Measurements from ENCODE around the gene TWNK. TPM values are rescaled to one million over a fixed set of nuclear protein-coding genes. Genes with fewer than 3 reads are reported as not detected.
A peak's percentile ranks its signal among the peaks of the same experiment; 100 is the strongest.

Gene TWNK
- total RNA-seq (10 to 100 TPM; 17.0 to 18.2 TPM), polyA plus RNA-seq (10 to 100 TPM in 1 of 3 donors, 1 to 10 TPM in 2; 5.3 to 18.2 (median 9.7) TPM), total RNA-seq (7.4 to 95.5 (median 27.8) reads per million in 6 experiments)

- Mint-ChIP-seq H3K27ac (peak within 1 kb of the TSS; percentile 85 to 97 (median 95)), H3K27me3 (no peaks in the 10 kb centered on the region), H3K36me3 (peaks cover 5 to 44% (median 19%) of the 10 kb centered on the region in 3 donors), H3K4me3 (peak within 1 kb of the TSS; percentile 95 to 100 (median 97)), H3K4me1 (peaks cover 21 to 56% (median 44%) of the 10 kb centered on the region in 4 donors), H3K9me3 (no peaks in the 10 kb centered on the region)
- POLR2A ChIA-PET: interaction anchor here (0.7 to 6.7 kb wide), 5 partner anchors 10 to 74 kb away, joined by 3 to 82 read pairs (median 3); partner anchors contain the start of genes LZTS2, PDZD7 and SFXN3
- ATAC-seq (peak; percentile 96 to 97), DNase-seq (peak; percentile 73 to 93 (median 83))
Observed at GRCh38 chr10:100986952-100987684, at the start of gene TWNK, which contains the start of gene MRPL43. Gene TWNK, plus strand, starts transcription at chr10:100987543. Its CDS starts 668 bp downstream, at chr10:100988211. Gene MRPL43, minus strand, starts transcription at chr10:100987497. Its CDS starts 54 bp downstream, at chr10:100987443.

GRCh38 chr10:100939763-100940344 lies 47.5 kb upstream of the TWNK start:
- ATAC-seq (no peak), DNase-seq (no peak)
- no peaks in the 10 kb centered on the region for H3K27me3 Mint-ChIP-seq
- H3K4me3 Mint-ChIP-seq: no peak overlapping the region
- peaks cover 5 to 21% (median 16%) of the 10 kb centered on the region in 4 donors for H3K4me1 Mint-ChIP-seq
- no peaks in the 10 kb centered on the region for H3K9me3 Mint-ChIP-seq
- peaks cover 0 to 65% (median 16%) of the 10 kb centered on the region in 3 donors for H3K36me3 Mint-ChIP-seq
- POLR2A ChIA-PET: no interaction called here
- H3K27ac Mint-ChIP-seq: no peak overlapping the region

GRCh38 chr10:100942229-100942628 lies 45.1 kb upstream of the TWNK start:
- Mint-ChIP-seq H3K36me3 (peaks cover 0 to 71% (median 21%) of the 10 kb centered on the region in 3 donors), H3K4me3 (no peak overlapping the region), H3K4me1 (peaks cover 5 to 19% (median 16%) of the 10 kb centered on the region in 4 donors), H3K9me3 (no peaks in the 10 kb centered on the region), H3K27ac (no peak overlapping the region), H3K27me3 (no peaks in the 10 kb centered on the region)
- ATAC-seq (no peak), DNase-seq (no peak)
- POLR2A ChIA-PET: no interaction called here

DNA sequence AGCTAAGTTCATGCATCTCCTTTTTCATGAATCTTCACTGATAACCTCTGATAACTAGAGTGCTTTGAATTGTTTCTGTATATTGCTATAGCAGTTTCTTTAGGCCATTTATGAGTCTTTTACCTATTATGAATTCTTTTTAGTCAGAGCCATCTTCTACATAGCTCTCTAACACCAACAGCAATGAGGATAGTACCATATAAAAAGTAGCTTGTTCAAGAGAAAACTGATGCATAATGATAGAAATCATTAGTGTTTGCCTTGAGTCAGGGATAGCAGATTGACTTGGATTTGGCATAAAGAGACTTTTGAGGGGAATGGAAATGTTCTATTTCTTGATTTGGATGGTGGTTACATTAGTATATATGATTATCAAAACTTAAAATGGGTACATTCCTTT lies 43.8 kb upstream of the TWNK start:
- ATAC-seq (no peak), DNase-seq (no peak)
- Mint-ChIP-seq H3K27me3 (no peaks in the 10 kb centered on the region), H3K27ac (peak overlapping the region in 8 of 10 donors; percentile 12 to 84 (median 60)), H3K4me3 (peak overlapping the region in 8 of 10 donors; percentile 22 to 78 (median 69)), H3K36me3 (peaks cover 0 to 69% (median 17%) of the 10 kb centered on the region in 3 donors), H3K9me3 (no peaks in the 10 kb centered on the region), H3K4me1 (peaks cover 5 to 19% (median 16%) of the 10 kb centered on the region in 4 donors)
- POLR2A ChIA-PET: interaction anchor here (0.6 kb wide), 1 partner anchor 36 kb away, joined by 3 read pairs; no protein-coding TSS in a partner anchor

DNA sequence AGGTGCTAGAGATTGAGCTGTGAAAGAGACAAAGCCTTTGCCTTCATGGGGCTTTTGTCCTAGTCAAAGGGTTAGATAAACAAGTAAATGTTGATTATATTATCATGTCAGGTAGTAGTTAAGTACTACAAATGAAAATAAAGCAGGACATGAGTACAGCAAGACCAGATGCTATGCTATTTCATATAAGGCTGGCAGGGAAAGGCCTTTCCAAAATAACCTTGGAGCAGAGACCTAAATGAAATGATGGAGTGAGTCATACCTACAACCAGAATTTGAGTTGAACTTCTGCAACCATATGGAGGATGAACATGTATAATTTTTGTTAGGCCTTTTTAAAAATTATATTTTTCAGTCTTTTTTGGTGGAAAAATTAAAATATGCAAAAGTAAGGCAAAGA lies 41.6 kb upstream of the TWNK start:
- Mint-ChIP-seq H3K36me3 (peaks cover 0 to 69% (median 13%) of the 10 kb centered on the region in 3 donors), H3K27ac (no peak overlapping the region), H3K27me3 (no peaks in the 10 kb centered on the region), H3K9me3 (no peaks in the 10 kb centered on the region), H3K4me1 (peaks cover 5 to 19% (median 16%) of the 10 kb centered on the region in 4 donors), H3K4me3 (no peak overlapping the region)
- no peak for DNase-seq
- no peak for ATAC-seq
- POLR2A ChIA-PET: no interaction called here

DNA sequence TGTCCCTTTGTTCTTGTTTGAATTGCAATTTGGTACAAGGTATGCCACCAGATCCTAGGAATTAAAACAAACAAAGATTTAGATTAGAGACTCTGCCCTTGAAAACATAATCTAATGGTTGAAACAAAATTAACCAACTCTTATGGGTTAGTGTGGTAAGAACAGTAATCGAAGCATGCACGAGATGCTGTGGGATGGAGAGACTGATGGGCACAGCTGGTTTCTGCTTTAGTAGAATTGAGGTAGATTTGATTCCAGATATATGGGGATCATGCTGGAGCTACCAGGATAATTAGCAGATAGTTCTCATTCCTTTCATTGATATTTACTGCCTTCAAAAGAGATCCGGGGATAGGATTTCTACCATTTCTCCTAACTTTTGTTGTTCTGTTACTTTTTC lies 38.4 kb upstream of the TWNK start:
- Mint-ChIP-seq H3K27me3 (no peaks in the 10 kb centered on the region), H3K9me3 (no peaks in the 10 kb centered on the region), H3K4me3 (no peak overlapping the region), H3K27ac (no peak overlapping the region), H3K4me1 (peaks cover 2 to 5% (median 4%) of the 10 kb centered on the region in 4 donors), H3K36me3 (peaks cover 0 to 74% (median 19%) of the 10 kb centered on the region in 3 donors)
- POLR2A ChIA-PET: interaction anchor here (0.6 to 1.6 kb wide), 3 partner anchors 48 to 474 kb away, joined by 3 read pairs; no protein-coding TSS in a partner anchor
- DNase-seq: no peak
- ATAC-seq: no peak

DNA sequence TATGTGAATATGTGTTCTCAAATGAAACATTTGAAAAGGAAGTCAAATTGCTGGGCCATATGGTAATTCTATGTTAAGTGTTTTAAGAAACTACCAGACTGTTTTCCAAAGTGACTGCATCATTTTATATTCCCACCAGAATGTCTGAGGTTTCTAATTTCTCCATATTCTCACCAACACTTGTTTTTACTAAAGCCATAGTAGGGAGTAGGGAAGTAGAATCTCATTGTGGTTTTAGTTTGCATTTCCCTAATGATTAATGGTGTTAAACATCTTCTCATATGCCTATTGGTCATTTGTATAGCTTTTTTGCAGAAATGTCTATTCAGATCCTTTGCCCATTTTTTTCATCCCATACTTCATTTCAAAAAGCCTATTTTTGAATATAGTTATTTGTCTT lies 27.1 kb upstream of the TWNK start:
- Mint-ChIP-seq H3K9me3 (no peaks in the 10 kb centered on the region), H3K27ac (no peak overlapping the region), H3K4me3 (no peak overlapping the region), H3K36me3 (peaks cover 7 to 70% (median 21%) of the 10 kb centered on the region in 3 donors), H3K27me3 (no peaks in the 10 kb centered on the region), H3K4me1 (peaks cover 0 to 3% (median under 1%) of the 10 kb centered on the region in 4 donors)
- ATAC-seq (no peak), DNase-seq (no peak)
- POLR2A ChIA-PET: no interaction called here

DNA sequence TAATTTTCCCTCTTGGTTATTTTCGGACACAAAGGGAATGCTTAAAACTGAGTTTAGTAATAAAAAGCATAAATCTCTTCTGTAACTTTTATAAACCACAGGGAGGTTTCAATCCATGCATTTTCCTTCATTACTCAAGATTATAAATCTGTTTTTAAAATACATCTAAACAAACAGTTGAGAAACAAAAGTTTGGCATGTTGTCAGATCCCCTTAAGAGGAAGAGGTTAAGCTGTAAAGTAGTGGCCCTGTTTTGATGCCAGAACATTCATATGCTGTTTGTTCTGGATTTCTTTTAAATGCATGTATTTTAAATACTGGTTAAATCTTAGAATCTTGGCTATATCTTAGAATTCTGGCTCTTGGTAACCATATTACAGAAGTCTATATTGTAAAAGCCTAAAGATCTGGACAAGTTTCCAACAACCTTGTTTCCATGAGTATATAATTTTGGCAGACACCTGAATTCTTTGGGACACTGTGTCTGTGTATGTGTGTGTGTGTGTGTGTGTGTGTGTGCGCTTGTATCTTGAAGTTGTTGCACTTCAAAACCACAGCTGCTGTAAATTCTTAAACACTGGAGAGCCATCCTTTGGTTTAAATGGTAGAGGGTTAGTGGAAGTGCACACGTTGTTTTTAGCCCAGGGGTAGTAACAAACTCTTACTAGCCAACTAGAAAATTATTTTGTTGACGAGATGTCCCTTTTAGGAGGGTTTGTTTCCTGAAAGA lies 24.8 kb upstream of the TWNK start:
- H3K27me3 Mint-ChIP-seq: no peaks in the 10 kb centered on the region
- H3K9me3 Mint-ChIP-seq: no peaks in the 10 kb centered on the region
- peaks cover 0 to 2% (median 0%) of the 10 kb centered on the region in 4 donors for H3K4me1 Mint-ChIP-seq
- ATAC-seq: no peak
- H3K36me3 Mint-ChIP-seq: peaks cover 7 to 57% (median 20%) of the 10 kb centered on the region in 3 donors
- POLR2A ChIA-PET: interaction anchor here (0.6 kb wide), 1 partner anchor 1697 kb away, joined by 4 read pairs; no protein-coding TSS in a partner anchor
- no peak for DNase-seq
- peak overlapping the region in 1 of 10 donors; percentile 8 for H3K27ac Mint-ChIP-seq
- no peak overlapping the region for H3K4me3 Mint-ChIP-seq

DNA sequence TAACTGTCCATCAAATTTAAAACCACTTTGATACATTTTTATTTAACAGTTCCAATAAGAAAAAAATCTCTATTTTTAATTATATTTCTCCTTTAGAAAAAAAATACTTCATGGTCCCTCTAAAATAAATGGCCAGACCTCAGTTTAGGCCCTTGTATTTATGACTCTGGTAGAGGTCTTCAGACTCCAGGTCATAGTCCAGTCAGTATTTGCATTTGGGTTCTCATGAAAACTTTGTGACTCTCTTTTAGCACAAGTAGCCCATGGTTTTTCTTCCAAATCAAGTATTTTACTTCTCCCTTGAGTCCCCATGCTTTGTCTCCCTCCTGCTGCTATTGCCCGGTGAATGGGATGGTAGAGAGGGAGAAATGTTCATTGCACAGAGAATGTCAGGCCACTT lies 23.5 kb upstream of the TWNK start:
- DNase-seq: no peak
- no peak for ATAC-seq
- POLR2A ChIA-PET: no interaction called here
- Mint-ChIP-seq H3K36me3 (peaks cover 7 to 49% (median 20%) of the 10 kb centered on the region in 3 donors), H3K4me1 (peaks cover 6 to 8% (median 7%) of the 10 kb centered on the region in 4 donors), H3K9me3 (no peaks in the 10 kb centered on the region), H3K27ac (no peak overlapping the region), H3K27me3 (no peaks in the 10 kb centered on the region), H3K4me3 (no peak overlapping the region)

GRCh38 chr10:100965820-100966219 lies 21.5 kb upstream of the TWNK start:
- ATAC-seq (no peak), DNase-seq (no peak)
- peaks cover 6 to 26% (median 10%) of the 10 kb centered on the region in 4 donors for H3K4me1 Mint-ChIP-seq
- POLR2A ChIA-PET: no interaction called here
- no peaks in the 10 kb centered on the region for H3K27me3 Mint-ChIP-seq
- H3K4me3 Mint-ChIP-seq: no peak overlapping the region
- H3K27ac Mint-ChIP-seq: peak overlapping the region in 1 of 10 donors; percentile 60
- H3K36me3 Mint-ChIP-seq: peaks cover 0 to 32% (median 11%) of the 10 kb centered on the region in 3 donors
- no peaks in the 10 kb centered on the region for H3K9me3 Mint-ChIP-seq

DNA sequence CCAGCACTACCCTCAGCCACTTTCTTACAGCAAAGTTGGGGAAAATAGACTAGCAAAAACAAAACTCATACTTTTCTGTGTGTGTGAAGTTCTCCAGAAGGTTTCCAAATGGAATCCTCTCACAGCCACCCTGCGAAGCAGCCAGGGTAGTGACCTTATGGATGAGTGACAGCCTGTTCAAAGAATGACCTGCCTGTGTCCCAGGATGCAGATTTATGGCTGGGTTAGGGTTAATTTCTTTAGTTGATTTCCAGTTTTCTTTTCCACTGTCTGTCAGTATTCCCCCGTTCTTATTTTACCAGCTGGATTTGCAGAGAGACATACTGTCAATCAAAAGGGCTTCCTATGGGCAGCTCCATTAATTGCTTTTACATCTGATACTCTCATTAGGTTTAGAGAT lies 20.5 kb upstream of the TWNK start:
- DNase-seq (no peak), ATAC-seq (no peak)
- Mint-ChIP-seq H3K27me3 (no peaks in the 10 kb centered on the region), H3K36me3 (peaks cover 0 to 27% (median 8%) of the 10 kb centered on the region in 3 donors), H3K27ac (no peak overlapping the region), H3K9me3 (no peaks in the 10 kb centered on the region), H3K4me3 (no peak overlapping the region), H3K4me1 (peaks cover 6 to 28% (median 10%) of the 10 kb centered on the region in 4 donors)
- POLR2A ChIA-PET: interaction anchor here (0.5 to 0.8 kb wide), 2 partner anchors 22 to 30 kb away, joined by 4 to 5 read pairs; no protein-coding TSS in a partner anchor

DNA sequence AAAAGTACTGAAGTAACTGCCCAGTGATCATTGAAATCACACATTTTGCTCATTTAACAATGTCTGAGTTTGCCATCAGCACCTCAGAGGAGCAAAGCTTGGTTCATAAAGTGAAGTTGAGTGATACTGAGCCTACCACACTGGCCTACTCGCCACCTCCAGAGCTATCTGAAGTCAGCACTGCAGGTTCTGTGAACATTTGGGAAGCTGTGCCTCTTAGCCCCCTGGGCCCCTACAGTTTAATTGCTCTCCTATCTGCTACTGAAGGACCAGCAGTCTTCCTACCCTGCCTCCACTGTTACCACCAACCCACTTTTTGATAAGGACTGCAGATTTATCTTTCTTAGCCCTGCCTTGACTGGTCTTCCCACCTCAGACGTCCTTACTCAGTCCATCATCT lies 20.0 kb upstream of the TWNK start:
- Mint-ChIP-seq H3K4me1 (peaks cover 6 to 28% (median 10%) of the 10 kb centered on the region in 4 donors), H3K27me3 (no peaks in the 10 kb centered on the region), H3K27ac (peak overlapping the region in 1 of 10 donors; percentile 38), H3K4me3 (no peak overlapping the region), H3K36me3 (peaks cover 0 to 22% (median 4%) of the 10 kb centered on the region in 3 donors), H3K9me3 (no peaks in the 10 kb centered on the region)
- no peak for ATAC-seq
- POLR2A ChIA-PET: interaction anchor here (0.5 to 0.8 kb wide), 2 partner anchors 23 to 29 kb away, joined by 4 to 5 read pairs; no protein-coding TSS in a partner anchor
- DNase-seq: no peak
